HEK293 (cell line): ENCODE measurements around the gene LAYN.
A peak's percentile ranks its signal among the peaks of the same experiment; 100 is the strongest.

Source experiments
- CTCF ChIA-PET: fragments of 350-600 bp; formaldehyde crosslinking; extraction: SDS; loops from one replicate; lab custom pipeline; 2021; ENCODE audit warnings: antibody characterized with exemption; lab: Yijun Ruan, JAX
- POLR2A ChIA-PET: fragments of 300-600 bp; formaldehyde crosslinking; extraction: SDS; loops from one replicate; lab custom pipeline; 2020; ENCODE audit warnings: antibody characterized with exemption, inconsistent platforms; lab: Yijun Ruan, JAX
- H3K27ac ChIP-seq: fragments of 200-500 bp; sonication (Bioruptor generic); 2 replicates; pipeline ENCODE4 v1.5.1; 2014; ENCODE audit warnings: low read depth, low read length, control low read depth, inconsistent platforms; ENCODE audit errors: extremely low read depth
- H3K36me3 ChIP-seq, 2 experiments: fragments of 200-500 bp in 1 of 2; sonication (Bioruptor generic) in 1 of 2; 1 replicate in 1 of 2; 2 replicates in 1 of 2; pipeline ENCODE4 v1.5.1; 2014 to 2017; ENCODE audit warnings: inconsistent platforms in 2 of 2, low read length in 2 of 2; ENCODE audit not compliant: control insufficient read depth in 2 of 2, insufficient read depth in 1 of 2
- H3K4me1 ChIP-seq: fragments of 200-500 bp; sonication (Bioruptor generic); 2 replicates; pipeline ENCODE4 v1.5.1; 2014; ENCODE audit warnings: mild to moderate bottlenecking, low read length, inconsistent platforms; ENCODE audit not compliant: control insufficient read depth, insufficient read depth
- H3K4me3 ChIP-seq: 2 replicates; pipeline ENCODE4 v1.5.1; 2011; ENCODE audit warnings: low read depth, mild to moderate bottlenecking, control low read depth, low read length, moderate library complexity
- H3K9me3 ChIP-seq: fragments of 200-500 bp; sonication (Bioruptor generic); 2 replicates; pipeline ENCODE4 v1.5.1; 2014; ENCODE audit warnings: low read depth, low read length, inconsistent platforms; ENCODE audit not compliant: control insufficient read depth, insufficient read depth
- EGR2 ChIP-seq: fragments of 450-650 bp; formaldehyde crosslinking; IDR thresholded peaks from 2 replicates; pipeline ENCODE4 v1.5.1; 2016; ENCODE audit warnings: low read depth, missing biosample characterization, missing genetic modification characterization
- GLI2 ChIP-seq: fragments of 450-650 bp; formaldehyde crosslinking; IDR thresholded peaks from 2 replicates; pipeline ENCODE4; 2017; ENCODE audit warnings: missing biosample characterization, missing genetic modification characterization, low read depth, borderline replicate concordance
- GLIS1 ChIP-seq: fragments of 450-650 bp; formaldehyde crosslinking; IDR thresholded peaks from 2 replicates; pipeline ENCODE4 v1.5.1; 2016; ENCODE audit warnings: missing biosample characterization, missing genetic modification characterization
- IKZF3 ChIP-seq: fragments of 450-650 bp; IDR thresholded peaks from 2 replicates; pipeline ENCODE4 v1.5.0; 2018; ENCODE audit warnings: missing biosample characterization, mild to moderate bottlenecking, missing genetic modification characterization, moderate library complexity
- ZBTB20 ChIP-seq: fragments of 450-650 bp; formaldehyde crosslinking; IDR thresholded peaks from 2 replicates; pipeline ENCODE4 v1.5.1; 2016; ENCODE audit warnings: missing biosample characterization, missing genetic modification characterization
- ZBTB48 ChIP-seq: fragments of 450-650 bp; formaldehyde crosslinking; IDR thresholded peaks from 2 replicates; pipeline ENCODE4 v1.5.1; 2016; ENCODE audit warnings: missing biosample characterization, missing genetic modification characterization
- ZFP69B ChIP-seq: fragments of 450-650 bp; formaldehyde crosslinking; IDR thresholded peaks from 2 replicates; pipeline ENCODE4 v1.5.1; 2016; ENCODE audit warnings: missing biosample characterization, missing genetic modification characterization
- ZIC2 ChIP-seq: fragments of 450-650 bp; formaldehyde crosslinking; IDR thresholded peaks from 2 replicates; pipeline ENCODE4 v1.5.1; 2016; ENCODE audit warnings: missing biosample characterization, missing genetic modification characterization
- ZNF302 ChIP-seq: fragments of 450-650 bp; formaldehyde crosslinking; IDR thresholded peaks from 2 replicates; pipeline ENCODE4 v1.5.1; 2016; ENCODE audit warnings: missing biosample characterization, missing genetic modification characterization, low read depth
- ZNF324 ChIP-seq: fragments of 450-650 bp; formaldehyde crosslinking; IDR thresholded peaks from 2 replicates; pipeline ENCODE4 v1.5.1; 2016; ENCODE audit warnings: missing biosample characterization, missing genetic modification characterization
- ZNF335 ChIP-seq: fragments of 450-650 bp; formaldehyde crosslinking; conservative IDR thresholded peaks from 2 replicates; pipeline ENCODE4 v1.5.1; 2016; ENCODE audit warnings: missing biosample characterization, missing genetic modification characterization
- ZNF341 ChIP-seq: fragments of 450-650 bp; formaldehyde crosslinking; IDR thresholded peaks from 2 replicates; pipeline ENCODE4; 2016; ENCODE audit warnings: low read depth, missing biosample characterization, missing genetic modification characterization
- ZNF561 ChIP-seq: fragments of 450-650 bp; IDR thresholded peaks from 2 replicates; pipeline ENCODE4 v1.5.1; 2018; ENCODE audit warnings: missing biosample characterization, missing genetic modification characterization, borderline replicate concordance
- ZNF660 ChIP-seq: fragments of 450-650 bp; IDR thresholded peaks from 2 replicates; pipeline ENCODE4 v1.5.1; 2018; ENCODE audit warnings: missing biosample characterization, mild to moderate bottlenecking, missing genetic modification characterization
- ZNF701 ChIP-seq: fragments of 450-650 bp; formaldehyde crosslinking; IDR thresholded peaks from 2 replicates; pipeline ENCODE4 v1.5.1; 2016; ENCODE audit warnings: missing biosample characterization, missing genetic modification characterization
- ZNF785 ChIP-seq: fragments of 450-650 bp; formaldehyde crosslinking; IDR thresholded peaks from 2 replicates; pipeline ENCODE4 v1.5.1; 2016; ENCODE audit warnings: missing biosample characterization, missing genetic modification characterization
- TF ChIP-seq, protein P1 (sequence below): fragments of 450-650 bp; formaldehyde crosslinking; IDR thresholded peaks from 2 replicates; pipeline ENCODE4 v1.5.1; 2016; ENCODE audit warnings: missing biosample characterization, missing genetic modification characterization
- TF ChIP-seq, protein P2 (sequence below): fragments of 450-650 bp; formaldehyde crosslinking; IDR thresholded peaks from 2 replicates; pipeline ENCODE4 v1.5.1; 2017; ENCODE audit warnings: missing biosample characterization, missing genetic modification characterization
- TF ChIP-seq, protein P3 (sequence below): sonication (generic); formaldehyde crosslinking; IDR thresholded peaks from 2 replicates; pipeline ENCODE4 v1.8.1; 2022; ENCODE audit warnings: mild to moderate bottlenecking, moderate library complexity, missing genetic modification reagents
- TF ChIP-seq, protein P4 (sequence below): fragments of 450-650 bp; formaldehyde crosslinking; IDR thresholded peaks from 2 replicates; pipeline ENCODE4 v1.5.1; 2016; ENCODE audit warnings: missing biosample characterization, missing genetic modification characterization

LAYN gene

DNA sequence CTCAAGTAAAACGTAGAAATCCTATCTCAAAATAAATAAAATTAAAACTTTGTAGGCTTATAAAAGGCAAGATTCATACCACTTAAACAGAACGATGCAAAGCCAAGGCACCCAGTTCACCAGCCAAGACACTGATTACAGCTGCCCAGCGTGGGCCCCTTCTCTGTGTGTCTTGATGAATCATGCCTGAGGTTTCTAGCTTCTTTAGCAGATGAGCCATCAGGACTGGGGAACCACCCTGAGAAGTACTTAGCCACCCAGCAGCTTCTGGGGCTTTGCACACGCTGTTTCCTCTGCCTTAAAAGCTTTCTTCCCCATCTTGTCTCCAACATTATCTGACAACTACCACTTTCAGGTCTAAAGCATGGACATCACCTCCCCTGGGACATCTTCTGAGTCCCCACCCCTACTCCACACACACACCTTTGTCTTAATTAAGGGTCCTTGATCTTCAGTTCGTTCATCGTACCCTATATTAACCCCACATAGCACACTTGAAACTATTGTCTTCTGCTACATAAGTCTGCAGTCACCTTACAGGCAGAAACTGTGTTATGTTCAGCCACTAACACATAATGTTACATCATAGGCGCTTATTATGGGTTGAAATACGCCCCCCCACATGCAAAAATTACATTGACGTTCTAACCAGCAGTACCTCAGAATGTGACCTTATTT lies 8.7 kb upstream of the LAYN start:
- CTCF ChIA-PET = no interaction called here
- TF ChIP-seq ZBTB20 (peak; percentile 23; the same call in 1 of the 2 replicates), ZFP69B (peak; percentile 79), GLIS1 (0 out of 2 replicates have a peak, but pooled peaks have one; percentile 7), ZNF341 (no peak), ZIC2 (peak; percentile 52; the same call in 1 of the 2 replicates), ZNF302 (no peak), ZNF335 (tag by site-specific recombination) (peak; percentile 68), ZNF785 (tag by site-specific recombination) (no peak), ZNF660 (tag by site-specific recombination) (peak; percentile 48; the same call in 1 of the 2 replicates)
- TF ChIP-seq, protein P1, sequence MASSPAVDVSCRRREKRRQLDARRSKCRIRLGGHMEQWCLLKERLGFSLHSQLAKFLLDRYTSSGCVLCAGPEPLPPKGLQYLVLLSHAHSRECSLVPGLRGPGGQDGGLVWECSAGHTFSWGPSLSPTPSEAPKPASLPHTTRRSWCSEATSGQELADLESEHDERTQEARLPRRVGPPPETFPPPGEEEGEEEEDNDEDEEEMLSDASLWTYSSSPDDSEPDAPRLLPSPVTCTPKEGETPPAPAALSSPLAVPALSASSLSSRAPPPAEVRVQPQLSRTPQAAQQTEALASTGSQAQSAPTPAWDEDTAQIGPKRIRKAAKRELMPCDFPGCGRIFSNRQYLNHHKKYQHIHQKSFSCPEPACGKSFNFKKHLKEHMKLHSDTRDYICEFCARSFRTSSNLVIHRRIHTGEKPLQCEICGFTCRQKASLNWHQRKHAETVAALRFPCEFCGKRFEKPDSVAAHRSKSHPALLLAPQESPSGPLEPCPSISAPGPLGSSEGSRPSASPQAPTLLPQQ (tag by site-specific recombination) = peak; percentile 76
- Histone ChIP-seq H3K36me3 (no peaks in the 10 kb centered on the region), H3K4me1 (no peaks in the 10 kb centered on the region), H3K9me3 (no peaks in the 10 kb centered on the region), H3K27ac (no peak overlapping the region), H3K4me3 (no peak overlapping the region)
- POLR2A ChIA-PET = no interaction called here

DNA sequence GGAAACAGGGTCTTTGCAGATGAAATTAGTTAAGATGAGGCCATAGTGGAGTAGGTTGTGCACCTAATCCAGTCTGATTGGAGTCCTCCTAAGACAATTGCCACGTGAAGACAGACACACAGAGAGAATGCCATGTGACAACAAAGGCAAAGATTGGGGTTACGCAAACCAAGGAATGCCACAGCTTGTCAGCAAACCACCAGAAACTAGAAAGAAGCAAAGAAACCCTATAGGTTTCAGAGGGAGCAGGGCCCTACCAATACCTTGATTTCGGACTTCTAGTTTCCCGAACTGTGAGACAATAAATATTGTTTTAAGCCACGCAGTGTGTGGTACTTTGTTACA lies 8.2 kb upstream of the LAYN start:
- TF ChIP-seq ZNF561 (tag by site-specific recombination) (no peak), IKZF3 (tag by site-specific recombination) (no peak), ZNF324 (no peak), EGR2 (tag by site-specific recombination) (no peak), ZNF335 (tag by site-specific recombination) (no peak), ZBTB48 (tag by site-specific recombination) (no peak), ZNF701 (tag by site-specific recombination) (no peak), GLI2 (tag by site-specific recombination) (no peak)
- TF ChIP-seq, protein P2, sequence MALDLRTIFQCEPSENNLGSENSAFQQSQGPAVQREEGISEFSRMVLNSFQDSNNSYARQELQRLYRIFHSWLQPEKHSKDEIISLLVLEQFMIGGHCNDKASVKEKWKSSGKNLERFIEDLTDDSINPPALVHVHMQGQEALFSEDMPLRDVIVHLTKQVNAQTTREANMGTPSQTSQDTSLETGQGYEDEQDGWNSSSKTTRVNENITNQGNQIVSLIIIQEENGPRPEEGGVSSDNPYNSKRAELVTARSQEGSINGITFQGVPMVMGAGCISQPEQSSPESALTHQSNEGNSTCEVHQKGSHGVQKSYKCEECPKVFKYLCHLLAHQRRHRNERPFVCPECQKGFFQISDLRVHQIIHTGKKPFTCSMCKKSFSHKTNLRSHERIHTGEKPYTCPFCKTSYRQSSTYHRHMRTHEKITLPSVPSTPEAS = no peak
- TF ChIP-seq, protein P3, sequence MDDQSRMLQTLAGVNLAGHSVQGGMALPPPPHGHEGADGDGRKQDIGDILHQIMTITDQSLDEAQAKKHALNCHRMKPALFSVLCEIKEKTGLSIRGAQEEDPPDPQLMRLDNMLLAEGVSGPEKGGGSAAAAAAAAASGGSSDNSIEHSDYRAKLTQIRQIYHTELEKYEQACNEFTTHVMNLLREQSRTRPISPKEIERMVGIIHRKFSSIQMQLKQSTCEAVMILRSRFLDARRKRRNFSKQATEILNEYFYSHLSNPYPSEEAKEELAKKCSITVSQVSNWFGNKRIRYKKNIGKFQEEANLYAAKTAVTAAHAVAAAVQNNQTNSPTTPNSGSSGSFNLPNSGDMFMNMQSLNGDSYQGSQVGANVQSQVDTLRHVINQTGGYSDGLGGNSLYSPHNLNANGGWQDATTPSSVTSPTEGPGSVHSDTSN (CRISPR knock-in tag) = no peak
- TF ChIP-seq, protein P4, sequence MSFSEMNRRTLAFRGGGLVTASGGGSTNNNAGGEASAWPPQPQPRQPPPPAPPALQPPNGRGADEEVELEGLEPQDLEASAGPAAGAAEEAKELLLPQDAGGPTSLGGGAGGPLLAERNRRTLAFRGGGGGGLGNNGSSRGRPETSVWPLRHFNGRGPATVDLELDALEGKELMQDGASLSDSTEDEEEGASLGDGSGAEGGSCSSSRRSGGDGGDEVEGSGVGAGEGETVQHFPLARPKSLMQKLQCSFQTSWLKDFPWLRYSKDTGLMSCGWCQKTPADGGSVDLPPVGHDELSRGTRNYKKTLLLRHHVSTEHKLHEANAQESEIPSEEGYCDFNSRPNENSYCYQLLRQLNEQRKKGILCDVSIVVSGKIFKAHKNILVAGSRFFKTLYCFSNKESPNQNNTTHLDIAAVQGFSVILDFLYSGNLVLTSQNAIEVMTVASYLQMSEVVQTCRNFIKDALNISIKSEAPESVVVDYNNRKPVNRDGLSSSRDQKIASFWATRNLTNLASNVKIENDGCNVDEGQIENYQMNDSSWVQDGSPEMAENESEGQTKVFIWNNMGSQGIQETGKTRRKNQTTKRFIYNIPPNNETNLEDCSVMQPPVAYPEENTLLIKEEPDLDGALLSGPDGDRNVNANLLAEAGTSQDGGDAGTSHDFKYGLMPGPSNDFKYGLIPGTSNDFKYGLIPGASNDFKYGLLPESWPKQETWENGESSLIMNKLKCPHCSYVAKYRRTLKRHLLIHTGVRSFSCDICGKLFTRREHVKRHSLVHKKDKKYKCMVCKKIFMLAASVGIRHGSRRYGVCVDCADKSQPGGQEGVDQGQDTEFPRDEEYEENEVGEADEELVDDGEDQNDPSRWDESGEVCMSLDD (tag by site-specific recombination) = no peak
- TF ChIP-seq, all 188 proteins: peak for 0
- POLR2A ChIA-PET = no interaction called here
- Histone ChIP-seq H3K27ac (no peak overlapping the region), H3K4me3 (no peak overlapping the region), H3K9me3 (no peaks in the 10 kb centered on the region), H3K4me1 (no peaks in the 10 kb centered on the region), H3K36me3 (no peaks in the 10 kb centered on the region)
- CTCF ChIA-PET = no interaction called here
